ENCODE data around the gene RHOV. TPM values are rescaled to one million over a fixed set of nuclear protein-coding genes. Genes with fewer than 3 reads are reported as not detected.

RHOV gene
- total and polyA plus RNA-seq, 10 of the 15 experiments (the other 5 are each of a cell fraction or from before 2014, with no cell fraction given), result 0.24 to 39.3 (median 9.3) TPM

DNA sequence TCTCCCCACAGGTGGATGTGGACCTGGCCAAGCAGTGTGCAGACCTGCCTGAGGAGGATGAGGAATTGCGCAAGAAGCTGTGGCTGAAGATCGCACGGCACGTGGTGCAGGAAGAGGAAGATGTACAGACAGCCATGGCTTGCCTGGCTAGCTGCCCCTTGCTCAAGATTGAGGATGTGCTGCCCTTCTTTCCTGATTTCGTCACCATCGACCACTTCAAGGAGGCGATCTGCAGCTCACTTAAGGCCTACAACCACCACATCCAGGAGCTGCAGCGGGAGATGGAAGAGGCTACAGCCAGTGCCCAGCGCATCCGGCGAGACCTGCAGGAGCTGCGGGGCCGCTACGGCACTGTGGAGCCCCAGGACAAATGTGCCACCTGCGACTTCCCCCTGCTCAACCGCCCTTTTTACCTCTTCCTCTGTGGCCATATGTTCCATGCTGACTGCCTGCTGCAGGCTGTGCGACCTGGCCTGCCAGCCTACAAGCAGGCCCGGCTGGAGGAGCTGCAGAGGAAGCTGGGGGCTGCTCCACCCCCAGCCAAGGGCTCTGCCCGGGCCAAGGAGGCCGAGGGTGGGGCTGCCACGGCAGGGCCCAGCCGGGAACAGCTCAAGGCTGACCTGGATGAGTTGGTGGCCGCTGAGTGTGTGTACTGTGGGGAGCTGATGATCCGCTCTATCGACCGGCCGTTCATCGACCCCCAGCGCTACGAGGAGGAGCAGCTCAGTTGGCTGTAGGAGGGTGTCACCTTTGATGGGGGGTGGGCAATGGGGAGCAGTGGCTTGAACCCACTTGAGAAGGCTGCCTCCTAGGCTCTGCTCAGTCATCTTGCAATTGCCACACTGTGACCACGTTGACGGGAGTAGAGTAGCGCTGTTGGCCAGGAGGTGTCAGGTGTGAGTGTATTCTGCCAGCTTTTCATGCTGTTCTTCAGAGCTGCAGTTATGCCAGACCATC is 28.8 kb upstream of the RHOV start (continued):
- TF ChIP-seq, protein P1, sequence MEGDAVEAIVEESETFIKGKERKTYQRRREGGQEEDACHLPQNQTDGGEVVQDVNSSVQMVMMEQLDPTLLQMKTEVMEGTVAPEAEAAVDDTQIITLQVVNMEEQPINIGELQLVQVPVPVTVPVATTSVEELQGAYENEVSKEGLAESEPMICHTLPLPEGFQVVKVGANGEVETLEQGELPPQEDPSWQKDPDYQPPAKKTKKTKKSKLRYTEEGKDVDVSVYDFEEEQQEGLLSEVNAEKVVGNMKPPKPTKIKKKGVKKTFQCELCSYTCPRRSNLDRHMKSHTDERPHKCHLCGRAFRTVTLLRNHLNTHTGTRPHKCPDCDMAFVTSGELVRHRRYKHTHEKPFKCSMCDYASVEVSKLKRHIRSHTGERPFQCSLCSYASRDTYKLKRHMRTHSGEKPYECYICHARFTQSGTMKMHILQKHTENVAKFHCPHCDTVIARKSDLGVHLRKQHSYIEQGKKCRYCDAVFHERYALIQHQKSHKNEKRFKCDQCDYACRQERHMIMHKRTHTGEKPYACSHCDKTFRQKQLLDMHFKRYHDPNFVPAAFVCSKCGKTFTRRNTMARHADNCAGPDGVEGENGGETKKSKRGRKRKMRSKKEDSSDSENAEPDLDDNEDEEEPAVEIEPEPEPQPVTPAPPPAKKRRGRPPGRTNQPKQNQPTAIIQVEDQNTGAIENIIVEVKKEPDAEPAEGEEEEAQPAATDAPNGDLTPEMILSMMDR (IDR thresholded peaks at IDR 0.05 in 2 of 3, conservative IDR thresholded peaks at IDR 0.05 in 1 of 3; ENCODE audit: control insufficient read depth in 2 of 3, extremely low read depth in 1 of 3, insufficient read depth in 1 of 3, low read depth in 3 of 3, low read length in 3 of 3), result 0 out of 6 replicates have a peak, but pooled peaks of 1 of the 3 experiments have one; percentile 2
- TF ChIP-seq SIX5 (IDR thresholded peaks at IDR 0.05; ENCODE audit: low read depth, low read length, severe bottlenecking), result no peak

DNA sequence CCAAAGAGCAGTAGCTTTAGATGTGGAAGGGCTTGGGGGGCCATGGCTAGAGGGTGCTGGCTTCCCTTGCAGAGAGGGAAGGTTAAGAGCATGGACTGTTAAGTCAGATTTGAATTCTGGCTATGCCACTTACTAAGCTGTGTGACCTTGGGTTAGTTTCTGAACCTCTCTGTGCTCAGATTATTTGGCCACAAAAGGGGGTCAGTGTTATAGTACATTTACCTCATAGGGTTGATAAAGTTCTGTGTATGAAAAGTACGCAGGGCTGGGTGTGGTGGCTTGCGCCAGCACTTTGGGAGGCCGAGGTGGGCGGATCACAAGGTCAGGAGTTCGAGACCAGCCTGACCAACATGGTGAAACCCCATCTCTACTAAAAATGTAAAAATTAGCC is 27.0 kb upstream of the RHOV start:
- DNase-seq (ENCODE audit: low read depth, low spot score) (no peak), ATAC-seq (no peak), FAIRE-seq (no peak)
- Histone ChIP-seq H2AFZ (ENCODE audit: control insufficient read depth, low read depth, low read length) (no peak overlapping the region), H4K20me1 (ENCODE audit: control insufficient read depth, insufficient read depth) (no peaks in the 10 kb centered on the region), H3K79me2 (ENCODE audit: control insufficient read depth, insufficient read depth, low read length) (peaks cover 4% of the 10 kb centered on the region), H3K4me2 (ENCODE audit: control insufficient read depth, insufficient read depth) (no peak overlapping the region), H3K9ac (ENCODE audit: control insufficient read depth, insufficient read depth, low read length) (no peak overlapping the region), H3K4me3 (no peak overlapping the region), H3K9me3 (replicated peaks; ENCODE audit: control insufficient read depth, insufficient read depth, low read length) (no peaks in the 10 kb centered on the region), H3K4me1 (ENCODE audit: control insufficient read depth, insufficient read depth, low read length) (peaks cover 7% of the 10 kb centered on the region), H3K36me3 (ENCODE audit: control insufficient read depth in 2 of 2, insufficient read depth in 2 of 2, low read length in 1 of 2) (peaks cover 11 to 32% of the 10 kb centered on the region in 2 experiments), H3K27me3 (replicated peaks in 1 of 2; ENCODE audit: control insufficient read depth in 2 of 2, insufficient read depth in 2 of 2, low read length in 1 of 2) (no peaks in the 10 kb centered on the region), H3K27ac (ENCODE audit: control insufficient read depth, insufficient read depth) (no peak overlapping the region)
- WGBS (ENCODE audit: insufficient coverage, insufficient replicate concordance, low lambda C conversion rate, missing lambda C conversion rate), result 77% methylated on average over 5 of the region's 5 CpGs
- POLR2A ChIA-PET, result no interaction called here
- SMC1A ChIA-PET (ENCODE audit: uncharacterized antibody, unreplicated experiment), result interaction anchor here (1.8 kb wide), 1 partner anchor 42 kb away, joined by 5 read pairs; no protein-coding TSS in a partner anchor
- intact Hi-C loops (cut with micrococcal nuclease; ENCODE audit: unreplicated experiment), result no loop called here
- TF ChIP-seq SUZ12 (IDR thresholded peaks at IDR 0.05; ENCODE audit: unreplicated experiment), result no peak
- TF ChIP-seq PML (IDR thresholded peaks at IDR 0.05; ENCODE audit: low read length), result no peak
- TF ChIP-seq STAT1 (conservative IDR thresholded peaks at IDR 0.05), result no peak
- no peak for TF ChIP-seq CBX3 (IDR thresholded peaks at IDR 0.05; ENCODE audit: borderline replicate concordance, low read depth)
- no peak for TF ChIP-seq ZSCAN29 (IDR thresholded peaks at IDR 0.05)
- TF ChIP-seq IKZF2 (IDR thresholded peaks at IDR 0.05), result no peak
- peak; percentile 45; the same call in 1 of the 2 replicates for TF ChIP-seq ZNF217 (IDR thresholded peaks at IDR 0.05)
- RAD21 ChIA-PET (ENCODE audit: unreplicated experiment), result interaction anchor here (0.8 to 5.4 kb wide), 2 partner anchors 43 to 336 kb away, joined by 3 to 33 read pairs; partner anchors contain the start of gene CCDC32
- in situ Hi-C loops (cut with MboI), result loop anchor here (5.0 kb wide), 1 partner anchor 286 kb away; no protein-coding TSS in a partner anchor
- BruUV-seq (replicated peaks), result no TSS peak
- CTCF ChIA-PET, result interaction anchor here (0.6 to 11.1 kb wide), 6 partner anchors 8 to 285 kb away, joined by 3 to 128 read pairs (median 34); no protein-coding TSS in a partner anchor
